GM12878 (cell line): ENCODE data around the gene PCP4L1. TPM values are rescaled to one million over a fixed set of nuclear protein-coding genes. Genes with fewer than 3 reads are reported as not detected.

ENCODE experiments used
- BRCA1 ChIP-seq: IDR thresholded peaks from 2 replicates; pipeline ENCODE4 v1.6.1; 2011; ENCODE audit warnings: low read depth, low read length, improper control_type of control experiment
- CBX3 ChIP-seq: fragments of 200-600 bp; sonication (generic); IDR thresholded peaks from 2 replicates; pipeline ENCODE4 v1.6.1; 2016; ENCODE audit warnings: low read depth, borderline replicate concordance
- CEBPB ChIP-seq, 2 experiments: fragments of 150-350 bp in 1 of 2; IDR thresholded peaks; 2 replicates each; pipeline ENCODE4 v1.6.1; 2012 to 2014; ENCODE audit warnings: low read depth in 2 of 2, low read length in 2 of 2, borderline replicate concordance in 1 of 2, inconsistent platforms in 1 of 2
- DPF2 ChIP-seq: fragments of 450-650 bp; IDR thresholded peaks from 2 replicates; pipeline ENCODE4 v1.6.1; 2017; ENCODE audit warnings: mild to moderate bottlenecking
- NBN ChIP-seq: fragments of 450-650 bp; IDR thresholded peaks from 2 replicates; pipeline ENCODE4 v1.6.1; 2016
- NR2F1 ChIP-seq: fragments of 450-650 bp; conservative IDR thresholded peaks from 2 replicates; pipeline ENCODE4 v1.6.1; 2017; ENCODE audit warnings: mild to moderate bottlenecking
- POLR2AphosphoS2 ChIP-seq: IDR thresholded peaks from 2 replicates; pipeline ENCODE4 v1.6.1; 2011; ENCODE audit warnings: low read depth, mild to moderate bottlenecking, low read length, improper control_type of control experiment, moderate library complexity
- RAD51 ChIP-seq: fragments of 450-650 bp; IDR thresholded peaks from 2 replicates; pipeline ENCODE4 v1.6.1; 2016; ENCODE audit warnings: moderate library complexity, mild to moderate bottlenecking, inconsistent platforms
- RUNX3 ChIP-seq: IDR thresholded peaks from 2 replicates; pipeline ENCODE4 v1.6.1; 2012; ENCODE audit warnings: low read length, inconsistent platforms
- SMC3 ChIP-seq: IDR thresholded peaks from 2 replicates; pipeline ENCODE4 v1.6.1; 2011; ENCODE audit warnings: low read length, improper control_type of control experiment, borderline replicate concordance
- SUZ12 ChIP-seq: fragments of 200-600 bp; sonication (generic); IDR thresholded peaks from one replicate; pipeline ENCODE4 v1.6.1; 2018; ENCODE audit warnings: antibody characterized with exemption, mild to moderate bottlenecking; ENCODE audit not compliant: unreplicated experiment
- TARDBP ChIP-seq: IDR thresholded peaks from 2 replicates; pipeline ENCODE4 v1.6.1; 2016; ENCODE audit warnings: borderline replicate concordance
- TCF3 ChIP-seq: IDR thresholded peaks from 2 replicates; pipeline ENCODE4 v1.6.1; 2012; ENCODE audit warnings: low read depth, mild to moderate bottlenecking, low read length, borderline replicate concordance; ENCODE audit not compliant: insufficient read depth
- ZNF207 ChIP-seq: fragments of 450-650 bp; IDR thresholded peaks from 2 replicates; pipeline ENCODE4 v1.6.1; 2014; ENCODE audit warnings: antibody characterized with exemption, mild to moderate bottlenecking, borderline replicate concordance
- ZZZ3 ChIP-seq: IDR thresholded peaks from 2 replicates; pipeline ENCODE4 v1.6.1; 2011; ENCODE audit warnings: low read depth; ENCODE audit not compliant: control insufficient read depth, insufficient read length
- polyA plus RNA-seq, 11 experiments: library from polyadenylated mRNA; depleted of rRNA in 4 of 11; unstranded in 6 of 11; stranded (reverse) in 5 of 11; fragments of >200 nt; fragmentation: Nextera tagmentation in 4 of 11; fragmentation: Illumina TruSeq in 1 of 11; extraction: Ambion mirVana in 4 of 11; extraction: Trizol in 1 of 11; gene quantifications; 1 replicate in 1 of 11; 2 replicates in 10 of 11; pipeline versions ENCODE4 v1.2.1 to v1.2.3, GENCODE V29; 2011 to 2016; ENCODE audit warnings: inconsistent platforms in 2 of 11, missing spikeins in 2 of 11, low read depth in 1 of 11
- total RNA-seq, 4 experiments: library from RNA; depleted of rRNA in 3 of 4; stranded (reverse); fragments of >200 nt in 3 of 4; fragmentation: Illumina TruSeq in 1 of 4; extraction: Trizol in 1 of 4; gene quantifications; 2 replicates each; pipeline versions ENCODE4 v1.2.1 to v1.2.3, GENCODE V29; 2013 to 2021
- TF ChIP-seq, protein P1 (sequence below): IDR thresholded peaks from 2 replicates; pipeline ENCODE4 v1.6.1; 2011; ENCODE audit warnings: mild to moderate bottlenecking, low read depth, low read length, moderate library complexity; ENCODE audit not compliant: insufficient replicate concordance
- TF ChIP-seq, protein P2 (sequence below): fragments of 450-650 bp; IDR thresholded peaks from 2 replicates; pipeline ENCODE4 v1.6.1; 2014; ENCODE audit warnings: mild to moderate bottlenecking
- TF ChIP-seq, protein P3 (sequence below): fragments of 450-650 bp; IDR thresholded peaks from 2 replicates; pipeline ENCODE4 v1.6.1; 2017; ENCODE audit warnings: antibody characterized with exemption, mild to moderate bottlenecking, moderate library complexity
- TF ChIP-seq, protein P4 (sequence below): fragments of 450-650 bp; formaldehyde crosslinking; IDR thresholded peaks from 2 replicates; pipeline ENCODE4 v1.4.0; 2020; ENCODE audit warnings: mild to moderate bottlenecking, moderate library complexity
- TF ChIP-seq, protein P5 (sequence below): IDR thresholded peaks from 2 replicates; pipeline ENCODE4 v1.6.1; 2012; ENCODE audit warnings: low read depth, low read length, improper control_type of control experiment

PCP4L1 gene
- total and polyA plus RNA-seq, 10 of the 15 experiments (the other 5 are each of a cell fraction or from before 2014, with no cell fraction given): 1.0 to 5.2 (median 2.8) TPM

DNA sequence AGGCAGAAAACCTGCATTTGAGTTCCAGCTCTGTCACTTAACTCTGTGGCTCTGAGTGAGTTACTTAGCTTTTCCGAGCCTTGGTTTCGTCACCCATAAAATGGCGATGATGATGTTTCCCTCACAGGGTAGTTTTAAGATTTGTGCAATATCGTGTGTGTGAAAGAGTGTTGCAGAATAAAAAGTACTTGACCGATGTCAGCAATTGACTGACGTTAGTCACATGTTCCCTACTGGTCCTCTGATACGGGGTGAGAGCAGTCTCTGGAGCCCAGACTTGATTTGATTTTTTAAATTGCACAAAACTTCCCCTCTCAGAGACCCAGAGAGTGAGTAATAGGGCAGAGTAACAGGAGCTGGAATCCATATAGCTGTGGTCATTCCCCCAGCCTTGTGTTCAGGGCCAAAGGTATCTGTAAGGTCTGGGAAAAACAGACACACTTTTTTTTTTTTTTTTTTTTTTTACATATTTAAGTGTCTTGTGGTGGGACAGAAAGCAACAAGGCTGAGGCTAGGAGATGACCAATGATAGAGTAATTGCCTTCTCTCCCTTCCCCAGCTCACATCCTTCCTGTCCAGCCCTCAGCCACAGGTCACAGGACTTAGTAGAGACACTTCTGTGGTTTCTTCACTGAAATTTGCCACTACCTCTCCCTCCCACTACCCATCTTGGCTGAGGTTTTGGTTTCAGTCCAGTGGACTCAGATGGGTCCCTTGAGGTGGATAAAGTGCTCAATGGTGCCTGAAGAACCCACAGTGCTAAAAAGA, 41.4 kb upstream of the PCP4L1 start (continued):
- TF ChIP-seq, protein P1, sequence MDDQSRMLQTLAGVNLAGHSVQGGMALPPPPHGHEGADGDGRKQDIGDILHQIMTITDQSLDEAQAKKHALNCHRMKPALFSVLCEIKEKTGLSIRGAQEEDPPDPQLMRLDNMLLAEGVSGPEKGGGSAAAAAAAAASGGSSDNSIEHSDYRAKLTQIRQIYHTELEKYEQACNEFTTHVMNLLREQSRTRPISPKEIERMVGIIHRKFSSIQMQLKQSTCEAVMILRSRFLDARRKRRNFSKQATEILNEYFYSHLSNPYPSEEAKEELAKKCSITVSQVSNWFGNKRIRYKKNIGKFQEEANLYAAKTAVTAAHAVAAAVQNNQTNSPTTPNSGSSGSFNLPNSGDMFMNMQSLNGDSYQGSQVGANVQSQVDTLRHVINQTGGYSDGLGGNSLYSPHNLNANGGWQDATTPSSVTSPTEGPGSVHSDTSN: no peak
- TF ChIP-seq RUNX3: peak; percentile 98
- no peak for TF ChIP-seq TCF3
- TF ChIP-seq NR2F1: peak; percentile 70
- TF ChIP-seq, protein P2, sequence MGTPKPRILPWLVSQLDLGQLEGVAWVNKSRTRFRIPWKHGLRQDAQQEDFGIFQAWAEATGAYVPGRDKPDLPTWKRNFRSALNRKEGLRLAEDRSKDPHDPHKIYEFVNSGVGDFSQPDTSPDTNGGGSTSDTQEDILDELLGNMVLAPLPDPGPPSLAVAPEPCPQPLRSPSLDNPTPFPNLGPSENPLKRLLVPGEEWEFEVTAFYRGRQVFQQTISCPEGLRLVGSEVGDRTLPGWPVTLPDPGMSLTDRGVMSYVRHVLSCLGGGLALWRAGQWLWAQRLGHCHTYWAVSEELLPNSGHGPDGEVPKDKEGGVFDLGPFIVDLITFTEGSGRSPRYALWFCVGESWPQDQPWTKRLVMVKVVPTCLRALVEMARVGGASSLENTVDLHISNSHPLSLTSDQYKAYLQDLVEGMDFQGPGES: no peak
- no peak; the same call in 1 of the 2 replicates for TF ChIP-seq RAD51
- TF ChIP-seq, protein P3, sequence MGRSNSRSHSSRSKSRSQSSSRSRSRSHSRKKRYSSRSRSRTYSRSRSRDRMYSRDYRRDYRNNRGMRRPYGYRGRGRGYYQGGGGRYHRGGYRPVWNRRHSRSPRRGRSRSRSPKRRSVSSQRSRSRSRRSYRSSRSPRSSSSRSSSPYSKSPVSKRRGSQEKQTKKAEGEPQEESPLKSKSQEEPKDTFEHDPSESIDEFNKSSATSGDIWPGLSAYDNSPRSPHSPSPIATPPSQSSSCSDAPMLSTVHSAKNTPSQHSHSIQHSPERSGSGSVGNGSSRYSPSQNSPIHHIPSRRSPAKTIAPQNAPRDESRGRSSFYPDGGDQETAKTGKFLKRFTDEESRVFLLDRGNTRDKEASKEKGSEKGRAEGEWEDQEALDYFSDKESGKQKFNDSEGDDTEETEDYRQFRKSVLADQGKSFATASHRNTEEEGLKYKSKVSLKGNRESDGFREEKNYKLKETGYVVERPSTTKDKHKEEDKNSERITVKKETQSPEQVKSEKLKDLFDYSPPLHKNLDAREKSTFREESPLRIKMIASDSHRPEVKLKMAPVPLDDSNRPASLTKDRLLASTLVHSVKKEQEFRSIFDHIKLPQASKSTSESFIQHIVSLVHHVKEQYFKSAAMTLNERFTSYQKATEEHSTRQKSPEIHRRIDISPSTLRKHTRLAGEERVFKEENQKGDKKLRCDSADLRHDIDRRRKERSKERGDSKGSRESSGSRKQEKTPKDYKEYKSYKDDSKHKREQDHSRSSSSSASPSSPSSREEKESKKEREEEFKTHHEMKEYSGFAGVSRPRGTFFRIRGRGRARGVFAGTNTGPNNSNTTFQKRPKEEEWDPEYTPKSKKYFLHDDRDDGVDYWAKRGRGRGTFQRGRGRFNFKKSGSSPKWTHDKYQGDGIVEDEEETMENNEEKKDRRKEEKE: no peak
- no peak for TF ChIP-seq CBX3
- TF ChIP-seq, protein P4, sequence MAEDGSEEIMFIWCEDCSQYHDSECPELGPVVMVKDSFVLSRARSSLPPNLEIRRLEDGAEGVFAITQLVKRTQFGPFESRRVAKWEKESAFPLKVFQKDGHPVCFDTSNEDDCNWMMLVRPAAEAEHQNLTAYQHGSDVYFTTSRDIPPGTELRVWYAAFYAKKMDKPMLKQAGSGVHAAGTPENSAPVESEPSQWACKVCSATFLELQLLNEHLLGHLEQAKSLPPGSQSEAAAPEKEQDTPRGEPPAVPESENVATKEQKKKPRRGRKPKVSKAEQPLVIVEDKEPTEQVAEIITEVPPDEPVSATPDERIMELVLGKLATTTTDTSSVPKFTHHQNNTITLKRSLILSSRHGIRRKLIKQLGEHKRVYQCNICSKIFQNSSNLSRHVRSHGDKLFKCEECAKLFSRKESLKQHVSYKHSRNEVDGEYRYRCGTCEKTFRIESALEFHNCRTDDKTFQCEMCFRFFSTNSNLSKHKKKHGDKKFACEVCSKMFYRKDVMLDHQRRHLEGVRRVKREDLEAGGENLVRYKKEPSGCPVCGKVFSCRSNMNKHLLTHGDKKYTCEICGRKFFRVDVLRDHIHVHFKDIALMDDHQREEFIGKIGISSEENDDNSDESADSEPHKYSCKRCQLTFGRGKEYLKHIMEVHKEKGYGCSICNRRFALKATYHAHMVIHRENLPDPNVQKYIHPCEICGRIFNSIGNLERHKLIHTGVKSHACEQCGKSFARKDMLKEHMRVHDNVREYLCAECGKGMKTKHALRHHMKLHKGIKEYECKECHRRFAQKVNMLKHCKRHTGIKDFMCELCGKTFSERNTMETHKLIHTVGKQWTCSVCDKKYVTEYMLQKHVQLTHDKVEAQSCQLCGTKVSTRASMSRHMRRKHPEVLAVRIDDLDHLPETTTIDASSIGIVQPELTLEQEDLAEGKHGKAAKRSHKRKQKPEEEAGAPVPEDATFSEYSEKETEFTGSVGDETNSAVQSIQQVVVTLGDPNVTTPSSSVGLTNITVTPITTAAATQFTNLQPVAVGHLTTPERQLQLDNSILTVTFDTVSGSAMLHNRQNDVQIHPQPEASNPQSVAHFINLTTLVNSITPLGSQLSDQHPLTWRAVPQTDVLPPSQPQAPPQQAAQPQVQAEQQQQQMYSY (CRISPR knock-in tag): no peak
- TF ChIP-seq NBN: 0 out of 2 replicates have a peak, but pooled peaks have one; percentile 65
- TF ChIP-seq CEBPB (IDR thresholded peaks at IDR 0.05; ENCODE audit: borderline replicate concordance in 1 of 2, low read depth in 2 of 2, low read length in 2 of 2): no peak
- TF ChIP-seq ZZZ3: no peak
- TF ChIP-seq, protein P5, sequence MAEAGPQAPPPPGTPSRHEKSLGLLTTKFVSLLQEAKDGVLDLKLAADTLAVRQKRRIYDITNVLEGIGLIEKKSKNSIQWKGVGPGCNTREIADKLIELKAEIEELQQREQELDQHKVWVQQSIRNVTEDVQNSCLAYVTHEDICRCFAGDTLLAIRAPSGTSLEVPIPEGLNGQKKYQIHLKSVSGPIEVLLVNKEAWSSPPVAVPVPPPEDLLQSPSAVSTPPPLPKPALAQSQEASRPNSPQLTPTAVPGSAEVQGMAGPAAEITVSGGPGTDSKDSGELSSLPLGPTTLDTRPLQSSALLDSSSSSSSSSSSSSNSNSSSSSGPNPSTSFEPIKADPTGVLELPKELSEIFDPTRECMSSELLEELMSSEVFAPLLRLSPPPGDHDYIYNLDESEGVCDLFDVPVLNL: no peak
- no peak for TF ChIP-seq BRCA1
- TF ChIP-seq ZNF207: no peak
- no peak for TF ChIP-seq TARDBP
- no peak for TF ChIP-seq POLR2AphosphoS2
- no peak for TF ChIP-seq SMC3
- no peak for TF ChIP-seq SUZ12
- TF ChIP-seq DPF2: peak; percentile 44; the same call in 1 of the 2 replicates
